ENCODE results near the gene IRF9.

GRCh38 chr14:24187539-24187915, 26.5 kb downstream of the IRF9 start:
- TF ChIP-seq POLR2AphosphoS5 (IDR thresholded peaks at IDR 0.05; ENCODE audit: low read depth, low read length) (no peak), SIN3A (IDR thresholded peaks at IDR 0.05; ENCODE audit: borderline replicate concordance, insufficient read depth, low read length) (no peak), FOXP2 (optimal IDR thresholded peaks at IDR 0.05; ENCODE audit: borderline replicate concordance, extremely low read depth, extremely low read length, insufficient read depth) (no peak)

Measured in PFSK-1 (cell line).